Keratinocyte (primary cell): ENCODE measurements around the gene OPHN1.
A peak's percentile ranks its signal among the peaks of the same experiment; 100 is the strongest.

Experiments used
- CTCF ChIP-seq, 3 experiments: IDR thresholded peaks in 1 of 3; conservative IDR thresholded peaks in 1 of 3; optimal IDR thresholded peaks in 1 of 3; 2 replicates in 2 of 3; 3 replicates in 1 of 3; pipeline versions ENCODE3 to v1.5.1; 2011; ENCODE audit warnings: low read length in 3 of 3, mild to moderate bottlenecking in 3 of 3, moderate library complexity in 2 of 3, control low read depth in 1 of 3, inconsistent platforms in 1 of 3; ENCODE audit not compliant: insufficient read depth in 2 of 3; ENCODE audit errors: extremely low read depth in 1 of 3
- EZH2 ChIP-seq: IDR thresholded peaks from one replicate; pipeline ENCODE4 v1.6.1; 2012; ENCODE audit warnings: inconsistent platforms, mild to moderate bottlenecking, low read length, moderate library complexity

- TF ChIP-seq CTCF (optimal IDR thresholded peaks at IDR 0.05 in 1 of 3, IDR thresholded peaks at IDR 0.05 in 1 of 3, conservative IDR thresholded peaks at IDR 0.05 in 1 of 3; ENCODE audit: extremely low read depth in 1 of 3, insufficient read depth in 2 of 3, low read length in 3 of 3): peak in 2 of 3 experiments; percentile 51 to 72
- no peak for TF ChIP-seq EZH2
Observed at GRCh38 chrX:68018248-68019203, 414.8 kb downstream of the OPHN1 start.
